BJ (cell line): ENCODE data around the gene MBTD1. TPM values are rescaled to one million over a fixed set of nuclear protein-coding genes. Genes with fewer than 3 reads are reported as not detected.

Experiments
- CTCF ChIA-PET: fragments of 350-600 bp; formaldehyde crosslinking; extraction: SDS; loops from one replicate; lab custom pipeline; 2021; ENCODE audit warnings: antibody characterized with exemption, inconsistent platforms; lab: Yijun Ruan, JAX
- POLR2A ChIA-PET: fragments of 300-600 bp; sonication (Branson Sonifier 250); formaldehyde crosslinking; extraction: SDS; loops from one replicate; lab custom pipeline; 2021; ENCODE audit warnings: antibody characterized with exemption; lab: Charles Lee
- DNase-seq: peaks from one replicate; pipeline ENCODE4 v3.0.0-alpha.2; 2011; ENCODE audit warnings: low read depth
- H3K27me3 ChIP-seq: 2 replicates; pipeline ENCODE4 v1.6.0; 2011; ENCODE audit warnings: low read length; ENCODE audit not compliant: control insufficient read depth, insufficient read depth
- H3K36me3 ChIP-seq: 2 replicates; pipeline ENCODE4 v1.5.1; 2011; ENCODE audit warnings: low read length; ENCODE audit not compliant: control insufficient read depth, insufficient read depth
- H3K4me3 ChIP-seq: 2 replicates; pipeline ENCODE4 v1.5.1; 2011; ENCODE audit warnings: low read depth, mild to moderate bottlenecking, control low read depth, low read length
- CTCF ChIP-seq: IDR thresholded peaks from 2 replicates; pipeline ENCODE4 v1.5.1; 2011; ENCODE audit warnings: low read depth, mild to moderate bottlenecking, control low read depth, inconsistent platforms, low read length, moderate library complexity; ENCODE audit not compliant: insufficient read depth
- polyA plus RNA-seq: library from polyadenylated mRNA; depleted of rRNA; stranded (reverse); fragments of >200 nt; gene quantifications from 2 replicates; pipeline ENCODE4 v1.2.3, GENCODE V29; 2011

MBTD1 gene
- polyA plus RNA-seq, 1 experiment, result 2.8 TPM

GRCh38 chr17:51161541-51161940, 98.3 kb downstream of the MBTD1 start:
- Histone ChIP-seq H3K4me3 (no peak overlapping the region), H3K27me3 (no peaks in the 10 kb centered on the region), H3K36me3 (peaks cover 7% of the 10 kb centered on the region)
- ChIA-PET CTCF (interaction anchor here (0.7 to 1.2 kb wide), 3 partner anchors 8 to 160 kb away, joined by 3 read pairs; partner anchors contain the start of gene NME1), POLR2A (no interaction called here)
- TF ChIP-seq CTCF, result no peak
- no peak for DNase-seq

DNA sequence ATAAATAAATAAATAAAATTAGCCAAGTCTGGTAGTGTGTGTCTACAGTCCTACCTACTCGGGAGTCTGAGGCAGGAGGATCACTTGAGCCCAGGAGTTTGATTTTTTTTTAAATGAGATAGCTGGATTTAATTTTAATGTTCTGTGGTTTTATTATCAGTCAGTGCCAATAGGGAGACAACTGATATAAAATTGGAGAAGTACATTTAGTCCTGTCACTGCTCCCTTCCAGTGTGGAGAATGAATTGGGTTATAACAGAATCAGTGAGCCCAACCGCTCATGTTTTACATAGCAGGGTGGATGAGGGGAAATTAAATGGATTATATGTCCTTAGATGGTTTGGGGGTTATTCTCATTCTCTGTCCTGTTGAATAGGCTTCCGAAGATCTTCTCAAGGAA, 100.2 kb downstream of the MBTD1 start:
- TF ChIP-seq CTCF, result no peak
- Histone ChIP-seq H3K36me3 (peaks cover 7% of the 10 kb centered on the region), H3K4me3 (no peak overlapping the region), H3K27me3 (no peaks in the 10 kb centered on the region)
- ChIA-PET POLR2A (no interaction called here), CTCF (no interaction called here)
- no peak for DNase-seq

DNA sequence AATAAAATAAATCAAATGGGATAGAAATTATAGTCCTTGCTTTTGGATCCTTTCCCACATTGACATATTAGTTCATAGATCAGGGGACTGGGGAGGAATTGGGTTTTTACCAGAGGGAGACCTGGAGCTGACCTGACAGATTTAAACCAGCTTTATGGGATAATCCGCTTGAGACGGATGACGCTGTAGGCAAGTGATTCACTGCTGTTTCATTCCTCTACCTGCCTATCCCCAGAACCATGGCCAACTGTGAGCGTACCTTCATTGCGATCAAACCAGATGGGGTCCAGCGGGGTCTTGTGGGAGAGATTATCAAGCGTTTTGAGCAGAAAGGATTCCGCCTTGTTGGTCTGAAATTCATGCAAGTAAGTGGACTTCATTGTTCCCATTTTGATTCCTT, 104.4 kb downstream of the MBTD1 start:
- ChIA-PET CTCF (interaction anchor here (1.3 kb wide), 1 partner anchor 11 kb away, joined by 3 read pairs; the partner anchor contains the start of gene NME2), POLR2A (no interaction called here)
- Histone ChIP-seq H3K27me3 (no peaks in the 10 kb centered on the region), H3K36me3 (peaks cover 6% of the 10 kb centered on the region; the same call in 1 of the 2 replicates), H3K4me3 (no peak overlapping the region)
- no peak for TF ChIP-seq CTCF
- no peak for DNase-seq

GRCh38 chr17:51154176-51154575, 105.7 kb downstream of the MBTD1 start:
- Histone ChIP-seq H3K27me3 (no peaks in the 10 kb centered on the region), H3K4me3 (peak overlapping the region; percentile 80), H3K36me3 (peaks cover 1% of the 10 kb centered on the region; the same call in 1 of the 2 replicates)
- no peak for TF ChIP-seq CTCF
- POLR2A ChIA-PET, result no interaction called here
- CTCF ChIA-PET, result interaction anchor here (1.0 to 2.3 kb wide), 7 partner anchors 9 to 288 kb away, joined by 3 to 78 read pairs (median 4); partner anchors contain the start of genes NME2 and TOB1
- DNase-seq, result no peak

DNA sequence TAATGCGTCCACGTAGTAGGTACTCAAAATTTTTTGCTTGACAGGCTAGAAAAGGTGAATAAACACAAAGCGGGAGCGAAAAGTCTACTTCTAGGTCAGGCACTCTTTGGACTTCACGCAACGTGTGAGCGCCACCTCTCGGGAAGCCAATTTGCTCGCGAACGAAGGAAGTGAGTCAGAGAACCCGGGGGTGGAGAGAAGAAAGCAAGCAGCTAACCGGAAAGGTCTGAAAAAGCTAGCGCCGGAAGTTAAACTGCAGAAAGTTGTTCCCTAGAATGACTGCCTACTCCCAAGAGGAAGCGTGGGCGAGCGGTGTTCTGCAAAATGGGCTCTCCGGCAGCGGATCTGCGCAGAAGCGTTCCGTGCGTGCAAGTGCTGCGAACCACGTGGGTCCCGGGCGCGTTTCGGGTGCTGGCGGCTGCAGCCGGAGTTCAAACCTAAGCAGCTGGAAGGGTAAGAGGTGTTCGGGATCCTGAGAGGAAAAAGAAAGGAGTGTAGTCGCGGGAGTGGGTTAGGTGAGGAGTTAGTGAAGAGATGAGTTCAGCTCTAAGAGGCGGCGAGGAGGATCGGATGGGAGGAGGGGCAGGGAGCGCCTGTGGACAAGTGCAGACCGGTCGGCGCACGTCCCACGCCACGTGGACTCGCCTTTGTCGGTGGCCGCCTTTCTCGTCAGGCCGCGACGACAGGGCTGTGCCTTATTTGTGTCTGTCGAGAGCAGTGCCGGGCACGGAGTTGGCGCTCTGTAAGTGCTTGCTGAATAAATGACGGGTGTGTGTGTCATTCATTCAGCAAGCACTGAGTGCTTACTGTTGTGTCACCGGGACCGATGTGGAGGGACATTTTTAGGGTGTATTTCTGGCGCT, 106.4 kb downstream of the MBTD1 start, which contains the start of gene NME1:
TSS of gene NME1 (plus strand) at position 350 of the 863 bp plus-strand sequence. CDS start 2,096 bp downstream, outside the sequence.
- H3K27me3 ChIP-seq, result no peaks in the 10 kb centered on the region
- ChIA-PET POLR2A (no interaction called here), CTCF (interaction anchor here (0.6 to 2.8 kb wide), 42 partner anchors 8 to 603 kb away, joined by 3 to 78 read pairs (median 4); partner anchors contain the start of genes SPAG9 and TOB1)
- peak; percentile 85 for TF ChIP-seq CTCF
- peak; percentile 97 for DNase-seq
- peak within 1 kb of the TSS; percentile 80 for H3K4me3 ChIP-seq
- H3K36me3 ChIP-seq, result peaks cover 1% of the 10 kb centered on the region; the same call in 1 of the 2 replicates
